Measurements from ENCODE around the gene TAF11L5.
"Not testable (repeated sequence)": the region's sequence is repeated elsewhere in the genome, so short reads cannot be mapped to it uniquely, and the experiment has no call there.

The TAF11L5 gene

GRCh38 chr5:17524935-17525334 lies at the start of gene TAF11L5:
Gene TAF11L5 (plus strand): TSS chr5:17525235.
- not testable (repeated sequence) for DNase-seq

GRCh38 chr5:17477043-17477442 lies 48.0 kb upstream of the TAF11L5 start:
- no peak for DNase-seq

- DNase-seq, result no peak
Measured at GRCh38 chr5:17477573-17478265, 47.3 kb upstream of the TAF11L5 start.

GRCh38 chr5:17481378-17481777 lies 43.7 kb upstream of the TAF11L5 start:
- no peak for DNase-seq

GRCh38 chr5:17482790-17483189 lies 42.2 kb upstream of the TAF11L5 start:
- no peak for DNase-seq

GRCh38 chr5:17486464-17487173 lies 38.4 kb upstream of the TAF11L5 start:
- DNase-seq, result not testable (repeated sequence)

- no peak for DNase-seq
Measured at GRCh38 chr5:17487174-17487512, 37.9 kb upstream of the TAF11L5 start.

- DNase-seq, result not testable (repeated sequence)
Measured at GRCh38 chr5:17491257-17491656, 33.8 kb upstream of the TAF11L5 start.

GRCh38 chr5:17492770-17493169 lies 32.3 kb upstream of the TAF11L5 start:
- DNase-seq, result no peak

- no peak for DNase-seq
Measured at GRCh38 chr5:17497446-17497845, 27.6 kb upstream of the TAF11L5 start.

- not testable (repeated sequence) for DNase-seq
Measured at GRCh38 chr5:17497931-17498330, 27.1 kb upstream of the TAF11L5 start, which contains the start of gene TAF11L2. Gene TAF11L2 (plus strand): TSS chr5:17498231.

GRCh38 chr5:17511775-17512325 lies 13.2 kb upstream of the TAF11L5 start:
- DNase-seq, result no peak

- not testable (repeated sequence) for DNase-seq
Measured at GRCh38 chr5:17517526-17517925, 7.5 kb upstream of the TAF11L5 start.

- not testable (repeated sequence) for DNase-seq
Measured at GRCh38 chr5:17518067-17518466, 7.0 kb upstream of the TAF11L5 start, which contains the start of gene TAF11L3. Gene TAF11L3 (plus strand): TSS chr5:17518367.

- not testable (repeated sequence) for DNase-seq
Measured at GRCh38 chr5:17519508-17519907, 5.5 kb upstream of the TAF11L5 start.

- DNase-seq, result not testable (repeated sequence)
Measured at GRCh38 chr5:17521501-17521900, 3.5 kb upstream of the TAF11L5 start, which contains the start of gene TAF11L4. Gene TAF11L4 (plus strand): TSS chr5:17521801.

GRCh38 chr5:17526504-17526903 lies 1.5 kb downstream of the TAF11L5 start:
- not testable (repeated sequence) for DNase-seq

GRCh38 chr5:17528369-17528768 lies 3.3 kb downstream of the TAF11L5 start, which contains the start of gene TAF11L6:
Gene TAF11L6 (plus strand): TSS chr5:17528669.
- not testable (repeated sequence) for DNase-seq

Measured in NCI-H69 (cell line).